ENCODE measurements around the gene LOC128125822.

LOC128125822 gene

GRCh38 chr6:63529498-63529897 is 42.8 kb upstream of the LOC128125822 start:
- ChIA-PET CTCF (no interaction called here), POLR2A (no interaction called here)
- dilution Hi-C loops (cut with MboI; ENCODE audit: extremely low pct_ligation_motif_present, low sequenced_read_pairs) (no loop called here), intact Hi-C loops (cut with micrococcal nuclease) (no loop called here)
- no peak for DNase-seq (ENCODE audit: low read depth, low spot score)
- Histone ChIP-seq H3K27me3 (ENCODE audit: control insufficient read depth in 2 of 2, insufficient read depth in 2 of 2, low read length in 2 of 2) (no peaks in the 10 kb centered on the region), H3K36me3 (ENCODE audit: control insufficient read depth in 2 of 2, extremely low read depth in 1 of 2, insufficient read depth in 2 of 2, low read length in 2 of 2) (no peaks in the 10 kb centered on the region), H3K9me3 (replicated peaks; ENCODE audit: control insufficient read depth, insufficient read depth, low read length) (no peaks in the 10 kb centered on the region), H4K20me1 (replicated peaks; ENCODE audit: control insufficient read depth, extremely low read depth, insufficient read depth, low read length) (no peaks in the 10 kb centered on the region), H3K9ac (replicated peaks; ENCODE audit: extremely low read depth, insufficient read depth, low read length) (no peak overlapping the region), H3K9me1 (replicated peaks; ENCODE audit: control insufficient read depth, extremely low read depth, insufficient read depth, low read length) (no peaks in the 10 kb centered on the region), H3K4me3 (replicated peaks in 1 of 3; ENCODE audit: insufficient read depth in 1 of 3, low read depth in 1 of 3, low read length in 3 of 3) (no peak overlapping the region), H3K4me2 (ENCODE audit: insufficient read depth, low read length) (no peak overlapping the region), H2AFZ (ENCODE audit: low read depth, low read length) (no peak overlapping the region), H3K4me1 (ENCODE audit: control insufficient read depth, extremely low read depth, insufficient read depth, low read length) (no peaks in the 10 kb centered on the region), H3K79me2 (ENCODE audit: control insufficient read depth, insufficient read depth, low read length) (no peaks in the 10 kb centered on the region), H3K27ac (ENCODE audit: insufficient read depth, low read depth, low read length) (no peak overlapping the region)
- TF ChIP-seq FOS (IDR thresholded peaks at IDR 0.05; ENCODE audit: borderline replicate concordance, insufficient read depth, low read length), result no peak
- no peak for TF ChIP-seq POLR2A (IDR thresholded peaks at IDR 0.05; ENCODE audit: low read depth, low read length)
- no peak for TF ChIP-seq JUN (IDR thresholded peaks at IDR 0.05; ENCODE audit: borderline replicate concordance, insufficient read depth, insufficient read length, low read depth)
- no peak for TF ChIP-seq GATA2 (IDR thresholded peaks at IDR 0.05; ENCODE audit: insufficient read depth, insufficient read length, low read depth, low read length)
- no peak for TF ChIP-seq POLR2AphosphoS5 (IDR thresholded peaks at IDR 0.05; ENCODE audit: insufficient read depth, low read depth, low read length)
- no peak for TF ChIP-seq CTCF (IDR thresholded peaks at IDR 0.05; ENCODE audit: extremely low read depth in 1 of 2, insufficient read depth in 1 of 2, low read depth in 1 of 2, low read length in 2 of 2)
- no peak for TF ChIP-seq EZH2 (IDR thresholded peaks at IDR 0.05; ENCODE audit: borderline replicate concordance, low read depth, low read length, severe bottlenecking)
- TF ChIP-seq, protein P1, sequence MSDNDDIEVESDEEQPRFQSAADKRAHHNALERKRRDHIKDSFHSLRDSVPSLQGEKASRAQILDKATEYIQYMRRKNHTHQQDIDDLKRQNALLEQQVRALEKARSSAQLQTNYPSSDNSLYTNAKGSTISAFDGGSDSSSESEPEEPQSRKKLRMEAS (IDR thresholded peaks at IDR 0.05; ENCODE audit: insufficient read depth, insufficient read length), result no peak
- TF ChIP-seq MYC (IDR thresholded peaks at IDR 0.05; ENCODE audit: low read depth, low read length), result no peak
- BruUV-seq (replicated peaks), result no TSS peak
- no peak for FAIRE-seq

All from endothelial cell of umbilical vein (primary cell).